ENCODE results near the gene ST6GALNAC6. TPM values are rescaled to one million over a fixed set of nuclear protein-coding genes. Genes with fewer than 3 reads are reported as not detected.

The ST6GALNAC6 gene
- total and polyA plus RNA-seq, 4 donors, result 22.5 to 40.4 (median 32.3) TPM

DNA sequence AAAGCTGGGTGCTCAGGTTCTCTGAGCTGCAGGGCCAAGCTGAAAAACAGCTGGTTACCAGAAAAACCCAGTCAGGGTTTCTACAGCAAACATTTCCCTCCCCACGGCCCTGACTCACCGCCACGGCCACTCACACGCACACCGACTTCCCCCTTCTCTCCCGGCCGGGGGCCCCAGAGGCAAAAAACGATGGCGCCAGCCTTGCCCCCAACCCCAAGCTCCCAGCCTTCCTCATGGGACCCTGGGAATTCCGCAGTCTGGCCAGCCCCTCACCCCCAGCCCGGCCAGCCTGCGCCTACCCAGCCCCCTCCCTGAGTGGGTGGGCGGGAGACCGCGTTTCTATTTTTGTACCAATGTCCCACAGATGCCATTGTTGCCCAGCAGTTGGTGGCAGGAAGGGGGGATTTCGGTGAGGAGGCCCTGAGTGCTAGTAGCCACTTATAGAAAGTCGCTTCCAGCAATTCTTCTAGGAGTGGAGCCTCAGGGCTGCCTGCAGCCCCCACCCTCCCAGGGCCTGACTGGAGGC is 63.3 kb downstream of the ST6GALNAC6 start:
- Histone ChIP-seq H3K36me3 (ENCODE audit: control insufficient read depth in 4 of 4, insufficient read depth in 3 of 4, low read depth in 1 of 4, low read length in 3 of 4) (no peaks in the 10 kb centered on the region), H3K27ac (ENCODE audit: low read depth in 1 of 2, low read length in 2 of 2) (peak overlapping the region; percentile 66 to 91), H3K9ac (ENCODE audit: low read depth in 1 of 2, low read length in 2 of 2) (no peak overlapping the region), H3K9me3 (ENCODE audit: control insufficient read depth in 4 of 4, low read length in 3 of 4) (no peaks in the 10 kb centered on the region), H3K27me3 (ENCODE audit: control insufficient read depth in 4 of 4, insufficient read depth in 4 of 4, low read length in 3 of 4) (no peaks in the 10 kb centered on the region), H3K4me3 (ENCODE audit: low read depth in 1 of 3, low read length in 3 of 3) (no peak overlapping the region), H3K4me1 (ENCODE audit: control insufficient read depth in 4 of 4, insufficient read depth in 4 of 4, low read length in 3 of 4) (peaks cover 13 to 21% (median 15%) of the 10 kb centered on the region in 4 donors)
- 74% methylated on average over 17 of the region's 17 CpGs for WGBS
- TF ChIP-seq, protein P1, sequence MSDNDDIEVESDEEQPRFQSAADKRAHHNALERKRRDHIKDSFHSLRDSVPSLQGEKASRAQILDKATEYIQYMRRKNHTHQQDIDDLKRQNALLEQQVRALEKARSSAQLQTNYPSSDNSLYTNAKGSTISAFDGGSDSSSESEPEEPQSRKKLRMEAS (IDR thresholded peaks at IDR 0.05), result no peak
- TF ChIP-seq, protein P2, sequence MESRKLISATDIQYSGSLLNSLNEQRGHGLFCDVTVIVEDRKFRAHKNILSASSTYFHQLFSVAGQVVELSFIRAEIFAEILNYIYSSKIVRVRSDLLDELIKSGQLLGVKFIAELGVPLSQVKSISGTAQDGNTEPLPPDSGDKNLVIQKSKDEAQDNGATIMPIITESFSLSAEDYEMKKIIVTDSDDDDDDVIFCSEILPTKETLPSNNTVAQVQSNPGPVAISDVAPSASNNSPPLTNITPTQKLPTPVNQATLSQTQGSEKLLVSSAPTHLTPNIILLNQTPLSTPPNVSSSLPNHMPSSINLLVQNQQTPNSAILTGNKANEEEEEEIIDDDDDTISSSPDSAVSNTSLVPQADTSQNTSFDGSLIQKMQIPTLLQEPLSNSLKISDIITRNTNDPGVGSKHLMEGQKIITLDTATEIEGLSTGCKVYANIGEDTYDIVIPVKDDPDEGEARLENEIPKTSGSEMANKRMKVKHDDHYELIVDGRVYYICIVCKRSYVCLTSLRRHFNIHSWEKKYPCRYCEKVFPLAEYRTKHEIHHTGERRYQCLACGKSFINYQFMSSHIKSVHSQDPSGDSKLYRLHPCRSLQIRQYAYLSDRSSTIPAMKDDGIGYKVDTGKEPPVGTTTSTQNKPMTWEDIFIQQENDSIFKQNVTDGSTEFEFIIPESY (IDR thresholded peaks at IDR 0.05), result no peak
- TF ChIP-seq SP1 (IDR thresholded peaks at IDR 0.05) (no peak), ATF3 (IDR thresholded peaks at IDR 0.05) (no peak), EGR1 (IDR thresholded peaks at IDR 0.05; ENCODE audit: low read depth in 2 of 2) (no peak), RAD21 (IDR thresholded peaks at IDR 0.05) (no peak), FOXA1 (IDR thresholded peaks at IDR 0.05) (no peak), REST (IDR thresholded peaks at IDR 0.05) (no peak), CTCF (IDR thresholded peaks at IDR 0.05; ENCODE audit: low read depth, low read length, missing input control) (no peak), TAF1 (conservative IDR thresholded peaks at IDR 0.05) (no peak), GABPA (IDR thresholded peaks at IDR 0.05 in 1 of 2, conservative IDR thresholded peaks at IDR 0.05 in 1 of 2) (no peak), FOXA2 (IDR thresholded peaks at IDR 0.05) (no peak), JUND (IDR thresholded peaks at IDR 0.05) (no peak), HNF4G (IDR thresholded peaks at IDR 0.05) (no peak), HNF4A (conservative IDR thresholded peaks at IDR 0.05) (no peak), NR2F2 (IDR thresholded peaks at IDR 0.05) (no peak), RXRA (IDR thresholded peaks at IDR 0.05) (no peak), YY1 (IDR thresholded peaks at IDR 0.05) (no peak)
- no peak for DNase-seq (ENCODE audit: low spot score)

Small RNAs within 50 kb of the gene (small RNA-seq; reads per million reads assigned to genes)
- gene MIR4672 (0.07 reads per million), gene RNA5SP296 (not detected)

Other genes with a start within 250 kb of the ST6GALNAC6 start
- not detected for gene CFAP157, start 192.6 kb downstream of the ST6GALNAC6 start, total RNA-seq
- gene CFAP157, start 192.6 kb downstream of the ST6GALNAC6 start, polyA plus RNA-seq, result under 1 TPM; 0.07 to 0.22 TPM
- gene PTRH1, start 183.9 kb downstream of the ST6GALNAC6 start, total RNA-seq, result 1 to 10 TPM; 6.7 to 7.8 TPM
- 10 to 100 TPM; 11.5 to 21.6 TPM for gene PTRH1, start 183.9 kb downstream of the ST6GALNAC6 start, polyA plus RNA-seq
- under 1 TPM in 1 of 2 donors, not detected in 1; 0.08 TPM for gene TTC16, start 183.5 kb downstream of the ST6GALNAC6 start, total RNA-seq
- gene TTC16, start 183.5 kb downstream of the ST6GALNAC6 start, polyA plus RNA-seq, result under 1 TPM in 1 of 2 donors, not detected in 1; 0.02 TPM
- 10 to 100 TPM in 1 of 2 donors, 1 to 10 TPM in 1; 5.1 to 10.8 TPM for gene TOR2A, start 164.3 kb downstream of the ST6GALNAC6 start, total RNA-seq
- 10 to 100 TPM; 12.9 to 14.6 TPM for gene TOR2A, start 164.3 kb downstream of the ST6GALNAC6 start, polyA plus RNA-seq
- 1 to 10 TPM; 4.8 to 5.1 TPM for gene SH2D3C, start 120.9 kb downstream of the ST6GALNAC6 start, total RNA-seq
- gene SH2D3C, start 120.9 kb downstream of the ST6GALNAC6 start, polyA plus RNA-seq, result 1 to 10 TPM; 2.2 to 3.1 TPM
- 10 to 100 TPM; 31.8 to 41.2 TPM for gene CDK9, start 113.6 kb downstream of the ST6GALNAC6 start, total RNA-seq
- 10 to 100 TPM; 32.4 to 41.4 TPM for gene CDK9, start 113.6 kb downstream of the ST6GALNAC6 start, polyA plus RNA-seq
- 10 to 100 TPM; 20.4 to 48.1 TPM for gene FPGS, start 96.7 kb downstream of the ST6GALNAC6 start, total RNA-seq
- gene FPGS, start 96.7 kb downstream of the ST6GALNAC6 start, polyA plus RNA-seq, result 10 to 100 TPM; 37.3 to 61.1 TPM
- gene ENG, start 44.9 kb downstream of the ST6GALNAC6 start, total RNA-seq, result 10 to 100 TPM; 12.8 to 23.5 TPM
- gene ENG, start 44.9 kb downstream of the ST6GALNAC6 start, polyA plus RNA-seq, result 10 to 100 TPM; 25.0 to 91.3 TPM
- 10 to 100 TPM; 10.6 to 18.7 TPM for gene AK1, start 21.9 kb downstream of the ST6GALNAC6 start, total RNA-seq
- gene AK1, start 21.9 kb downstream of the ST6GALNAC6 start, polyA plus RNA-seq, result 10 to 100 TPM; 40.4 to 78.3 TPM
- 10 to 100 TPM in 1 of 2 donors, 1 to 10 TPM in 1; 4.5 to 83.7 TPM for gene ST6GALNAC4, start 17.4 kb upstream of the ST6GALNAC6 start, total RNA-seq
- gene ST6GALNAC4, start 17.4 kb upstream of the ST6GALNAC6 start, polyA plus RNA-seq, result 10 to 100 TPM in 1 of 2 donors, 1 to 10 TPM in 1; 2.5 to 10.6 TPM
- 1 to 10 TPM in 1 of 2 donors, under 1 TPM in 1; 0.59 to 1.5 TPM for gene PIP5KL1, start 31.2 kb upstream of the ST6GALNAC6 start, total RNA-seq
- gene PIP5KL1, start 31.2 kb upstream of the ST6GALNAC6 start, polyA plus RNA-seq, result under 1 TPM; 0.06 to 0.40 TPM
- 10 to 100 TPM in 1 of 2 donors, 1 to 10 TPM in 1; 9.3 to 22.0 TPM for gene DPM2, start 38.3 kb upstream of the ST6GALNAC6 start, total RNA-seq
- 10 to 100 TPM; 22.0 to 25.0 TPM for gene DPM2, start 38.3 kb upstream of the ST6GALNAC6 start, polyA plus RNA-seq
- 10 to 100 TPM in 1 of 2 donors, 1 to 10 TPM in 1; 4.9 to 14.3 TPM for gene EEIG1, start 81.4 kb upstream of the ST6GALNAC6 start, total RNA-seq
- gene EEIG1, start 81.4 kb upstream of the ST6GALNAC6 start, polyA plus RNA-seq, result 10 to 100 TPM in 1 of 2 donors, 1 to 10 TPM in 1; 6.7 to 11.2 TPM
- gene NAIF1, start 167.7 kb upstream of the ST6GALNAC6 start, total RNA-seq, result 1 to 10 TPM; 4.6 to 6.5 TPM
- 1 to 10 TPM; 2.5 to 4.8 TPM for gene NAIF1, start 167.7 kb upstream of the ST6GALNAC6 start, polyA plus RNA-seq
- 10 to 100 TPM; 21.7 to 74.6 TPM for gene SLC25A25, start 168.6 kb upstream of the ST6GALNAC6 start, total RNA-seq
- 10 to 100 TPM; 35.4 to 43.2 TPM for gene SLC25A25, start 168.6 kb upstream of the ST6GALNAC6 start, polyA plus RNA-seq
- gene PTGES2, start 228.1 kb upstream of the ST6GALNAC6 start, total RNA-seq, result 10 to 100 TPM; 22.8 to 34.7 TPM
- 10 to 100 TPM; 28.2 to 41.1 TPM for gene PTGES2, start 228.1 kb upstream of the ST6GALNAC6 start, polyA plus RNA-seq
- gene LCN2, start 249.8 kb upstream of the ST6GALNAC6 start, total RNA-seq, result 1 to 10 TPM; 7.0 to 10.0 TPM
- gene LCN2, start 249.8 kb upstream of the ST6GALNAC6 start, polyA plus RNA-seq, result 10 to 100 TPM; 10.8 to 64.5 TPM